Progenitor cell of endocrine pancreas (in vitro differentiated cells): Measurements from ENCODE around the gene GNG5. TPM values are rescaled to one million over a fixed set of nuclear protein-coding genes. Genes with fewer than 3 reads are reported as not detected.

ENCODE experiments used
- DNase-seq: peaks from one replicate; pipeline ENCODE4 v3.0.0; 2021; ENCODE audit warnings: low spot score; ENCODE audit not compliant: unreplicated experiment
- H3K27ac Mint-ChIP-seq: 2 replicates; pipeline ENCODE4 v1.8.0; 2021; ENCODE audit warnings: mild to moderate bottlenecking, moderate library complexity, mixed read lengths
- H3K27me3 Mint-ChIP-seq: 2 replicates; pipeline ENCODE4 v1.8.0; 2021; ENCODE audit warnings: mixed read lengths
- H3K36me3 Mint-ChIP-seq: 2 replicates; pipeline ENCODE4 v1.8.0; 2022; ENCODE audit warnings: mixed read lengths; ENCODE audit not compliant: insufficient read depth
- H3K4me1 Mint-ChIP-seq: 2 replicates; pipeline ENCODE4 v1.8.0; 2021; ENCODE audit warnings: low read depth, mixed read lengths
- H3K4me3 Mint-ChIP-seq: 2 replicates; pipeline ENCODE4 v1.8.0; 2021; ENCODE audit warnings: low read depth, mild to moderate bottlenecking, moderate library complexity, mixed read lengths
- H3K9me3 Mint-ChIP-seq: 2 replicates; pipeline ENCODE4 v1.8.0; 2021; ENCODE audit warnings: low read depth, mixed read lengths
- total RNA-seq: library from RNA; stranded (reverse); gene quantifications from 2 replicates; pipeline ENCODE4 v1.2.1, GENCODE V29; 2021
- TF ChIP-seq, protein P1 (sequence below): fragments of 200-600 bp; sonication (generic); IDR thresholded peaks from one replicate; pipeline ENCODE4 v1.5.0; 2021; ENCODE audit warnings: antibody characterized with exemption, mild to moderate bottlenecking; ENCODE audit not compliant: unreplicated experiment

GNG5 gene
- total RNA-seq, 1 donor from 2014 or later = 210 TPM

DNA sequence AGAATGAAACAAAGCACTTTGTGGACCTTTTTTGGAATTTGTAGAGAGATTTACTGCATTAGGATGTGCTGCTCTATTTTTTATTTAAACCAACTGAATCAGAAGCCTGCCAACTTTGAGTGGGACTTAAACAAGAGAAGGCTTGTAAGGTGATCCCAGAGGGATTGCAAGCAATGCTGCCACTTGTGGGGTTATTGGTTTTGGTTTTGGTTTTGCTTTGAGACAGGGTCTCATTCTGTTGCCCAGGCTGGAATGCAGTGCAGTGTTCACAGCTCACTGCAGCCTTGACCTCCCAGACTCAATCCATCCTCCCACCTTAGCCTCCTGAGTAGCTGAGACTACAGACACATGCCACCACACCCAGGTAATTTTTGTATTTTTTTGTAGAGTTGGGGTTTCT is 32.2 kb upstream of the GNG5 start:
- Mint-ChIP-seq H3K27me3 (no peaks in the 10 kb centered on the region), H3K4me3 (no peak overlapping the region), H3K27ac (no peak overlapping the region), H3K9me3 (no peaks in the 10 kb centered on the region), H3K4me1 (no peaks in the 10 kb centered on the region), H3K36me3 (peaks cover 3% of the 10 kb centered on the region)
- TF ChIP-seq, protein P1, sequence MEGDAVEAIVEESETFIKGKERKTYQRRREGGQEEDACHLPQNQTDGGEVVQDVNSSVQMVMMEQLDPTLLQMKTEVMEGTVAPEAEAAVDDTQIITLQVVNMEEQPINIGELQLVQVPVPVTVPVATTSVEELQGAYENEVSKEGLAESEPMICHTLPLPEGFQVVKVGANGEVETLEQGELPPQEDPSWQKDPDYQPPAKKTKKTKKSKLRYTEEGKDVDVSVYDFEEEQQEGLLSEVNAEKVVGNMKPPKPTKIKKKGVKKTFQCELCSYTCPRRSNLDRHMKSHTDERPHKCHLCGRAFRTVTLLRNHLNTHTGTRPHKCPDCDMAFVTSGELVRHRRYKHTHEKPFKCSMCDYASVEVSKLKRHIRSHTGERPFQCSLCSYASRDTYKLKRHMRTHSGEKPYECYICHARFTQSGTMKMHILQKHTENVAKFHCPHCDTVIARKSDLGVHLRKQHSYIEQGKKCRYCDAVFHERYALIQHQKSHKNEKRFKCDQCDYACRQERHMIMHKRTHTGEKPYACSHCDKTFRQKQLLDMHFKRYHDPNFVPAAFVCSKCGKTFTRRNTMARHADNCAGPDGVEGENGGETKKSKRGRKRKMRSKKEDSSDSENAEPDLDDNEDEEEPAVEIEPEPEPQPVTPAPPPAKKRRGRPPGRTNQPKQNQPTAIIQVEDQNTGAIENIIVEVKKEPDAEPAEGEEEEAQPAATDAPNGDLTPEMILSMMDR = no peak
- DNase-seq = no peak

DNA sequence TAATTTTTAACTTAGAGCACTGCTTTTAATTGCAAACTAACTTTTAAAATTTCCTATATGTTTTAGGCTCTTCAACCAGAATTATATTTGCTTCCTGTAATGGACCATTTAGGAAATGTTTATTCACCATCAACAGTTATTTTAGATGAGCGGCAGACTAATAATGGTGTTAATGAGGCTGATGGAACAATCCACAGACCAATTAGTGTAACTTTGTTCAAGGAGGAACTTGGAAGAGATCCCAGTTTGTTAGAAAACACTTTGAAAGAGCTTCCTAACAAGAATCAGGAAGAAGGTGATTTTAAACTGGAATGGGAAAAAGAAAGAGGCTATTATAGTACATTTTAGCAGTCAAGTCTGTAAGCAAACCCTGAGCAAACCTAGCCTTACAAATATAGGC is 19.4 kb upstream of the GNG5 start:
- Mint-ChIP-seq H3K27me3 (no peaks in the 10 kb centered on the region), H3K4me3 (no peak overlapping the region), H3K36me3 (peaks cover 7% of the 10 kb centered on the region), H3K4me1 (no peaks in the 10 kb centered on the region), H3K9me3 (peaks cover 9% of the 10 kb centered on the region), H3K27ac (no peak overlapping the region)
- TF ChIP-seq, protein P1 = no peak
- no peak for DNase-seq

DNA sequence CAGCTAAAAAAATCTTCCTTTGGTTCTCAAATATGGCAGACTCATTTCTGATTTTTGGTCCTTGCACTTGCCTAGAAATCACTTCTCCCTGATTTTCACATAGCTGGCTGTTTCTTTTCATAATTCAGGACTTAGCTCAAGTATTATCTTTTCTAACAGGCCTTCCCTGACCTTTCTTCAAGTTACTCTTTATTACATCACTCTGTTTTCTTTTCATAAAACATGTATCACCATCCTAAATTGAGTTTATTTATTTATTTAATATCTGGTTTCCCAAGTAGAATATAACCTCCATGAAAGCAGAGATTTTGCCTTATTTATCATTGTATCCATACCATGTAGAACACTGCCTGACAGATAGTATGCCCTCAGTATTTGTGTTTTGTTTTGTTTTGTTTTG is 18.2 kb upstream of the GNG5 start:
- no peak overlapping the region for H3K4me3 Mint-ChIP-seq

DNA sequence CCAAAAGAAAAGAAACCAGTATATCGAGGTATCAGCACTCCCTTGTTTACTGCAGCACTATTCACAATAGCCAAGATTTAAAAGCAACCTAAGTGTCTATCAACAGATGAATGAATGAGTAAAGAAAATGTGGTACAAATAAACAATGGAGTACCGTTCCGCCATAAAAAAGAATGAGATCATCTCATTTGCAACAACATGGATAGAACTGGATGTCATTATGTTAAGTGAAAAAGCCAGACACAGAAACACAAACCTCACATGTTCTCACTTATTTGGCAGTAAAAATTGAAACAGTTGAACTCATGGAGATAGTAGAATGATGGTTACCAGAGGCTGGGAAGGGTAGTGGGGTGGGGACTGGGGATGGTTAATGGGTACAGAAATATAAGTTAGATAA is 4.3 kb upstream of the GNG5 start:
- DNase-seq = no peak

More for the DNA sequence above, 18.2 kb upstream of the GNG5 start:
- Mint-ChIP-seq H3K36me3 (peaks cover 7% of the 10 kb centered on the region), H3K4me1 (no peaks in the 10 kb centered on the region), H3K27ac (no peak overlapping the region), H3K9me3 (peaks cover 9% of the 10 kb centered on the region), H3K27me3 (no peaks in the 10 kb centered on the region)
- no peak for DNase-seq
- TF ChIP-seq, protein P1 = no peak

DNA sequence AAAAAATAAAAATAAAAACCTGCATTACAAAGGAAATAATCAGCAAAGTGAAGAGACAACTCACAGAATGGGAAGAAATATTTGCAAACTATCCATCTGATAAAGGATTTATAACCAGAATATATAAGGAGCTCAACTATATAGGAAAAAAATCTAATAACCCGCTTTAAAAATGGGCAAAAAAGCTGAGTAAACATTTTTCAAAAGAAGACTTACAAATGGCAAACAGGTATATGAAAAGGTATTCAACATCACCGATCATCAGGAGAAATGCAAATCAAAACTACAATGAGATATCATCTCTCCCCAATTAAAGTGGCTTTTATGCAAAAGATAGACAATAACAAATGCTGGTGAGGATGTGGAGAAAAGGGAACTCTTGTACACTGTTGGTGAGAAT is 3.8 kb upstream of the GNG5 start:
- Mint-ChIP-seq H3K27ac (no peak overlapping the region), H3K4me1 (no peaks in the 10 kb centered on the region), H3K27me3 (no peaks in the 10 kb centered on the region)

More for the DNA sequence above, 4.3 kb upstream of the GNG5 start:
- Mint-ChIP-seq H3K27me3 (no peaks in the 10 kb centered on the region), H3K27ac (no peak overlapping the region), H3K9me3 (peaks cover 19% of the 10 kb centered on the region), H3K36me3 (peaks cover 16% of the 10 kb centered on the region), H3K4me1 (no peaks in the 10 kb centered on the region), H3K4me3 (no peak overlapping the region)
- TF ChIP-seq, protein P1 = no peak

More for the DNA sequence above, 3.8 kb upstream of the GNG5 start:
- peaks cover 16% of the 10 kb centered on the region for H3K36me3 Mint-ChIP-seq
- TF ChIP-seq, protein P1 = no peak
- no peak overlapping the region for H3K4me3 Mint-ChIP-seq
- DNase-seq = no peak
- H3K9me3 Mint-ChIP-seq = peaks cover 19% of the 10 kb centered on the region
